CD14-positive monocyte (primary cell): ENCODE results near the gene TNFRSF18. TPM values are rescaled to one million over a fixed set of nuclear protein-coding genes. Genes with fewer than 3 reads are reported as not detected.

Source experiments
- DNase-seq, 3 donors: peaks; one replicate each; pipeline ENCODE4 v3.0.0-alpha.2; 2011 to 2022
- H2AFZ ChIP-seq: 2 replicates; pipeline ENCODE4 v1.6.0; 2012; ENCODE audit warnings: mild to moderate bottlenecking, low read depth, low read length, inconsistent platforms; ENCODE audit not compliant: insufficient read depth, poor library complexity, severe bottlenecking
- H3K27ac ChIP-seq, 2 donors: 1 replicate in 1 of 2; 2 replicates in 1 of 2; pipeline ENCODE4 v1.5.1; 2012 to 2013; ENCODE audit warnings: low read length in 2 of 2, control low read depth in 1 of 2, inconsistent platforms in 1 of 2, low read depth in 1 of 2, mild to moderate bottlenecking in 1 of 2
- H3K27me3 ChIP-seq, 2 donors: one replicate each; pipeline versions ENCODE4 v1.6.0 to v1.6.1; 2011 to 2013; ENCODE audit warnings: low read length in 2 of 2; ENCODE audit not compliant: control insufficient read depth in 2 of 2, insufficient read depth in 2 of 2
- H3K36me3 ChIP-seq, 2 donors: replicated peaks in 1 of 2; 1 replicate in 1 of 2; 2 replicates in 1 of 2; pipeline versions ENCODE4 v1.5.1 to v1.6.1; 2012 to 2013; ENCODE audit warnings: low read length in 2 of 2, control low read depth in 1 of 2, inconsistent platforms in 1 of 2, mild to moderate bottlenecking in 1 of 2; ENCODE audit not compliant: insufficient read depth in 2 of 2, control insufficient read depth in 1 of 2
- H3K4me1 ChIP-seq, 2 donors: 1 replicate in 1 of 2; 2 replicates in 1 of 2; pipeline versions ENCODE4 v1.5.1 to v1.6.1; 2012 to 2013; ENCODE audit warnings: low read length in 2 of 2, control low read depth in 1 of 2, inconsistent platforms in 1 of 2, mild to moderate bottlenecking in 1 of 2, moderate library complexity in 1 of 2; ENCODE audit not compliant: insufficient read depth in 2 of 2, control insufficient read depth in 1 of 2
- H3K4me2 ChIP-seq: replicated peaks from 2 replicates; pipeline ENCODE3; 2012; ENCODE audit warnings: low read length, moderate library complexity, mild to moderate bottlenecking; ENCODE audit not compliant: poor library complexity, severe bottlenecking; ENCODE audit errors: extremely low read depth
- H3K4me3 ChIP-seq, 3 experiments: fragments of 200-600 bp in 1 of 3; sonication (generic) in 1 of 3; replicated peaks in 1 of 3; 1 replicate in 2 of 3; 2 replicates in 1 of 3; pipeline ENCODE4 v1.5.1; 2011 to 2013; ENCODE audit warnings: low read length in 3 of 3, mild to moderate bottlenecking in 3 of 3, control low read depth in 2 of 3, low read depth in 2 of 3, inconsistent platforms in 1 of 3, moderate library complexity in 1 of 3
- H3K79me2 ChIP-seq: 2 replicates; pipeline ENCODE4 v1.6.0; 2012; ENCODE audit warnings: mild to moderate bottlenecking, control low read depth, inconsistent platforms, low read length, moderate library complexity; ENCODE audit not compliant: insufficient read depth
- H3K9ac ChIP-seq: 2 replicates; pipeline ENCODE4 v1.6.0; 2017; ENCODE audit warnings: low read length, mild to moderate bottlenecking; ENCODE audit not compliant: insufficient read depth, poor library complexity, severe bottlenecking
- H3K9me3 ChIP-seq, 2 donors: replicated peaks in 1 of 2; 1 replicate in 1 of 2; 2 replicates in 1 of 2; pipeline versions ENCODE4 v1.5.1 to v1.6.1; 2012 to 2013; ENCODE audit warnings: low read length in 2 of 2, control low read depth in 1 of 2; ENCODE audit not compliant: control insufficient read depth in 1 of 2, insufficient read depth in 1 of 2
- H4K20me1 ChIP-seq: 2 replicates; pipeline ENCODE4 v1.6.0; 2012; ENCODE audit warnings: mild to moderate bottlenecking, low read length, control low read depth, moderate library complexity; ENCODE audit not compliant: insufficient read depth
- H3K27ac Mint-ChIP-seq, 7 donors: one replicate each; pipeline ENCODE4 v1.8.0; 2020; ENCODE audit warnings: mild to moderate bottlenecking in 7 of 7, mixed read lengths in 7 of 7, moderate library complexity in 6 of 7, inconsistent platforms in 2 of 7
- H3K27me3 Mint-ChIP-seq, 3 donors: one replicate each; pipeline ENCODE4 v1.8.0; 2021 to 2022; ENCODE audit warnings: low read depth in 3 of 3, mild to moderate bottlenecking in 3 of 3, mixed read lengths in 3 of 3, moderate library complexity in 3 of 3, inconsistent platforms in 1 of 3
- H3K36me3 Mint-ChIP-seq, 2 donors: one replicate each; pipeline ENCODE4 v1.8.0; 2020; ENCODE audit warnings: mixed read lengths in 2 of 2, inconsistent platforms in 1 of 2, mild to moderate bottlenecking in 1 of 2
- H3K4me1 Mint-ChIP-seq: one replicate; pipeline ENCODE4 v1.8.0; 2020; ENCODE audit warnings: mild to moderate bottlenecking, mixed read lengths
- H3K4me3 Mint-ChIP-seq, 2 donors: one replicate each; pipeline ENCODE4 v1.8.0; 2020; ENCODE audit warnings: mild to moderate bottlenecking in 2 of 2, mixed read lengths in 2 of 2, moderate library complexity in 1 of 2
- H3K9me3 Mint-ChIP-seq, 7 donors: one replicate each; pipeline ENCODE4 v1.8.0; 2020 to 2022; ENCODE audit warnings: mixed read lengths in 7 of 7, mild to moderate bottlenecking in 6 of 7, moderate library complexity in 6 of 7, inconsistent platforms in 2 of 7
- CTCF ChIP-seq: fragments of 200-600 bp; IDR thresholded peaks from one replicate; pipeline ENCODE4 v1.8.0; 2022; ENCODE audit warnings: antibody characterized with exemption, mild to moderate bottlenecking
- WGBS: methylation state at CpG from one replicate; pipeline ENCODE4 v1.1.5; 2013; ENCODE audit warnings: missing lambda C conversion rate; ENCODE audit not compliant: insufficient coverage; 5-methylcytosine and 5-hydroxymethylcytosine counted together
- intact Hi-C, 2 donors: fragments of 100-400 bp; cut with micrococcal nuclease; formaldehyde crosslinking; loops; one replicate each; pipeline versions ENCODE4 v1.15.0 to v1.15.1; 2023
- polyA plus RNA-seq, 3 donors: library from polyadenylated mRNA; depleted of rRNA in 1 of 3; unstranded in 2 of 3; stranded (reverse) in 1 of 3; fragments of 300-500 nt in 2 of 3; fragments of >200 nt in 1 of 3; fragmentation: Illumina TruSeq in 2 of 3; gene quantifications; 1 replicate in 2 of 3; 2 replicates in 1 of 3; pipeline ENCODE4 v1.2.3, GENCODE V29; 2012 to 2021

The TNFRSF18 gene
- polyA plus RNA-seq, 3 donors: not detected

- no peak overlapping the region for H3K4me2 ChIP-seq
- H3K36me3 ChIP-seq: no peaks in the 10 kb centered on the region
- intact Hi-C loops: loop anchor here in 1 of 2 donors (10.0 kb wide), 1 partner anchor 204 kb away; no protein-coding TSS in a partner anchor
- no peak overlapping the region for H3K27ac ChIP-seq
- H3K79me2 ChIP-seq: peaks cover 3% of the 10 kb centered on the region
- no peak for TF ChIP-seq CTCF
- Mint-ChIP-seq H3K27ac (no peak overlapping the region), H3K36me3 (peaks cover 5% of the 10 kb centered on the region in 2 donors), H3K9me3 (peaks cover 0 to 2% (median 0%) of the 10 kb centered on the region in 7 donors), H3K4me3 (no peak overlapping the region), H3K4me1 (peaks cover 4% of the 10 kb centered on the region), H3K27me3 (peaks cover 0 to 38% (median 1%) of the 10 kb centered on the region in 3 donors)
- no peak overlapping the region for H2AFZ ChIP-seq
- no peaks in the 10 kb centered on the region for H4K20me1 ChIP-seq
- H3K4me3 ChIP-seq: no peak overlapping the region
- no peak overlapping the region for H3K9ac ChIP-seq
- peaks cover 0 to 6% of the 10 kb centered on the region in 2 donors for H3K27me3 ChIP-seq
- 75% methylated on average over 15 of the region's 15 CpGs for WGBS
- no peaks in the 10 kb centered on the region for H3K9me3 ChIP-seq
- no peak for DNase-seq
- H3K4me1 ChIP-seq: no peaks in the 10 kb centered on the region
These were observed 32.8 kb upstream of the TNFRSF18 start for GRCh38 chr1:1239227-1239613.

- peaks cover 9 to 10% of the 10 kb centered on the region in 2 donors for H3K36me3 Mint-ChIP-seq
- H3K9me3 Mint-ChIP-seq: peaks cover 0 to 2% (median 0%) of the 10 kb centered on the region in 7 donors
- H3K27ac Mint-ChIP-seq: no peak overlapping the region
- Histone ChIP-seq H3K27ac (no peak overlapping the region), H3K79me2 (peaks cover 7% of the 10 kb centered on the region), H3K4me1 (no peaks in the 10 kb centered on the region), H3K9me3 (no peaks in the 10 kb centered on the region), H3K27me3 (peaks cover 0 to 6% of the 10 kb centered on the region in 2 donors), H3K36me3 (peaks cover 0 to 3% of the 10 kb centered on the region in 2 donors), H4K20me1 (peaks cover 3% of the 10 kb centered on the region), H3K9ac (no peak overlapping the region), H3K4me2 (no peak overlapping the region), H2AFZ (no peak overlapping the region), H3K4me3 (no peak overlapping the region)
- DNase-seq: no peak
- H3K4me1 Mint-ChIP-seq: peaks cover 8% of the 10 kb centered on the region
- 75% methylated on average over 19 of the region's 19 CpGs for whole genome bisulfite sequencing
- peaks cover 0 to 38% (median 1%) of the 10 kb centered on the region in 3 donors for H3K27me3 Mint-ChIP-seq
- H3K4me3 Mint-ChIP-seq: no peak overlapping the region
- TF ChIP-seq CTCF: no peak
- intact Hi-C loops: loop anchor here in 1 of 2 donors (10.0 kb wide), 1 partner anchor 204 kb away; no protein-coding TSS in a partner anchor
These were observed 32.3 kb upstream of the TNFRSF18 start for GRCh38 chr1:1238702-1239178.
